Activated T-cell treated with anti-CD3 and anti-CD28 coated beads for 48 hours (primary cell): Measurements from ENCODE around the gene GALNT13.

Source experiments
- DNase-seq: peaks from one replicate; pipeline ENCODE4 v3.0.0-alpha.2; 2020; ENCODE audit warnings: low read depth

GALNT13 gene

GRCh38 chr2:153944800-153945199 lies 73.1 kb downstream of the GALNT13 start:
- DNase-seq, result no peak

- no peak for DNase-seq
Observed at GRCh38 chr2:153946036-153946435, 74.3 kb downstream of the GALNT13 start.

- no peak for DNase-seq
Observed at GRCh38 chr2:153953761-153954160, 82.0 kb downstream of the GALNT13 start.

- no peak for DNase-seq
Observed at GRCh38 chr2:153963256-153963655, 91.5 kb downstream of the GALNT13 start.

GRCh38 chr2:153967248-153967973 lies 95.7 kb downstream of the GALNT13 start:
- no peak for DNase-seq

- DNase-seq, result no peak
Observed at GRCh38 chr2:153971250-153971649, 99.5 kb downstream of the GALNT13 start.

- DNase-seq, result no peak
Observed at GRCh38 chr2:153971855-153972254, 100.1 kb downstream of the GALNT13 start.

- DNase-seq, result no peak
Observed at GRCh38 chr2:153972412-153972811, 100.7 kb downstream of the GALNT13 start.

- DNase-seq, result no peak
Observed at GRCh38 chr2:153986488-153987229, 114.9 kb downstream of the GALNT13 start.

- no peak for DNase-seq
Observed at GRCh38 chr2:153990771-153991170, 119.0 kb downstream of the GALNT13 start.

GRCh38 chr2:154013514-154013913 lies 141.8 kb downstream of the GALNT13 start:
- no peak for DNase-seq

- DNase-seq, result no peak
Observed at GRCh38 chr2:154015233-154015632, 143.5 kb downstream of the GALNT13 start.

GRCh38 chr2:154029504-154029903 lies 157.8 kb downstream of the GALNT13 start:
- no peak for DNase-seq

- DNase-seq, result no peak
Observed at GRCh38 chr2:154032220-154032619, 160.5 kb downstream of the GALNT13 start.

- DNase-seq, result no peak
Observed at GRCh38 chr2:154046493-154046892, 174.8 kb downstream of the GALNT13 start.

- DNase-seq, result no peak
Observed at GRCh38 chr2:154048905-154049304, 177.2 kb downstream of the GALNT13 start.

GRCh38 chr2:154049561-154049960 lies 177.8 kb downstream of the GALNT13 start:
- no peak for DNase-seq

GRCh38 chr2:154067124-154067523 lies 195.4 kb downstream of the GALNT13 start:
- DNase-seq, result no peak

GRCh38 chr2:154078926-154079325 lies 207.2 kb downstream of the GALNT13 start:
- no peak for DNase-seq

- DNase-seq, result no peak
Observed at GRCh38 chr2:154092571-154092970, 220.8 kb downstream of the GALNT13 start.

- no peak for DNase-seq
Observed at GRCh38 chr2:154093856-154094255, 222.1 kb downstream of the GALNT13 start.

GRCh38 chr2:154097833-154098398 lies 226.2 kb downstream of the GALNT13 start:
- DNase-seq, result no peak

- DNase-seq, result no peak
Observed at GRCh38 chr2:154120706-154121105, 249.0 kb downstream of the GALNT13 start.
